Brain microvascular endothelial cell (primary cell): ENCODE data around the gene FBXL15.

Experiments used
- DNase-seq: peaks from one replicate; pipeline ENCODE4 v3.0.0-alpha.2; 2020
- H3K27ac ChIP-seq: fragments of 250-450 bp; sonication (Bioruptor Pico); 2 replicates; pipeline ENCODE4 v1.5.1; 2020; ENCODE audit warnings: mild to moderate bottlenecking, moderate library complexity
- H3K27me3 ChIP-seq: fragments of 250-450 bp; sonication (Bioruptor Pico); replicated peaks from 2 replicates; pipeline ENCODE4 v1.5.1; 2020; ENCODE audit warnings: mild to moderate bottlenecking
- H3K36me3 ChIP-seq: fragments of 250-450 bp; sonication (Bioruptor Pico); replicated peaks from 2 replicates; pipeline ENCODE4 v1.5.1; 2020; ENCODE audit warnings: mild to moderate bottlenecking
- H3K4me3 ChIP-seq: 2 replicates; pipeline ENCODE4 v1.5.1; 2011; ENCODE audit warnings: low read depth, mild to moderate bottlenecking, control low read depth, low read length, moderate library complexity
- CTCF ChIP-seq: IDR thresholded peaks from 2 replicates; pipeline ENCODE4 v1.5.1; 2011; ENCODE audit warnings: low read depth, mild to moderate bottlenecking, moderate library complexity, low read length, control low read depth, inconsistent platforms; ENCODE audit errors: missing control alignments
- in situ Hi-C: cut with HindIII; loops from 2 replicates; pipeline ENCODE4 v1.10.0; 2017; ENCODE audit warnings: low sequenced_read_pairs, low pct_ligation_motif_present

The FBXL15 gene

GRCh38 chr10:102426803-102427287 is 6.2 kb downstream of the FBXL15 start:
- DNase-seq = no peak
- no peak for TF ChIP-seq CTCF
- in situ Hi-C loops = no loop called here
- H3K27ac ChIP-seq = no peak overlapping the region
- H3K4me3 ChIP-seq = no peak overlapping the region
- no peaks in the 10 kb centered on the region for H3K27me3 ChIP-seq
- peaks cover 7% of the 10 kb centered on the region for H3K36me3 ChIP-seq

GRCh38 chr10:102429468-102429867 is 8.8 kb downstream of the FBXL15 start:
- no peaks in the 10 kb centered on the region for H3K27me3 ChIP-seq
- no peak overlapping the region for H3K27ac ChIP-seq
- DNase-seq = no peak
- no peak overlapping the region for H3K4me3 ChIP-seq
- in situ Hi-C loops = no loop called here
- no peaks in the 10 kb centered on the region for H3K36me3 ChIP-seq
- no peak for TF ChIP-seq CTCF

DNA sequence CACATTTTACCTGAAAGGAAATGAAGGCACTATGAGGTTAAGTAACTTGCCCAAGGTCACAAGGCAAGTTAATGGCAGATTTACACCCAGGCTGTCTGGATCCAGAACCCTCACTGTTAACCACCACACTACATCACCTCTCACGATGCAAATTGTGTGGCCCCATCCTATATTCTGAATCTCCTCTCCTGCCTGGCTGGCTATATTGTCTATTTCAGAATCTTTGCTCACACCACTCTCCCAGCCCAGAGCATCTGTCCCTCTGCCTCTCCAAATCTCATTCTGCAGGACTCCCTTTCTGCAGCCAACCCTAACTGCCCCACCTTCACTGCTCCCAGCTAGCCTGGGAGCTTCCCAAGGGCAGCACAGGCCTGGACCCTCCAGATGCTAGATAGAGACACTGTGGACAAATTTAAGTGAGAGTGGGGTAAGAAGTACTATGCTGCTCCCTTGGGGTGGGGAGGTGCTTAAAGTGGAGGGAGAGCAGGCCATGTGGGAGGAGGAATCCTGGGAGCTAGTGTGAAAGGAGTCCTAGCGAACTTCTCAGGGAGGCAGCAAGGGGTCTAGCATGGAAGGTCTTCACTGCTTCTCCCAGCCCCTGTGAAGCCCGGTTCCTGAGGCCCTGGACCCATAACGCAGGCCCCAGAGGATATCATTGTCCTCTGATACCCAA is 11.0 kb downstream of the FBXL15 start:
- Histone ChIP-seq H3K27ac (peak overlapping the region; percentile 52), H3K36me3 (no peaks in the 10 kb centered on the region), H3K27me3 (no peaks in the 10 kb centered on the region), H3K4me3 (peak overlapping the region; percentile 91)
- no peak for DNase-seq
- peak; percentile 11 for TF ChIP-seq CTCF
- in situ Hi-C loops = no loop called here

- H3K27ac ChIP-seq = peak within 1 kb of the TSS; percentile 52
- peak within 1 kb of the TSS; percentile 91 for H3K4me3 ChIP-seq
- no peaks in the 10 kb centered on the region for H3K36me3 ChIP-seq
- no peak for TF ChIP-seq CTCF
- no peaks in the 10 kb centered on the region for H3K27me3 ChIP-seq
- in situ Hi-C loops = no loop called here
- DNase-seq = peak; percentile 94
Observed at GRCh38 chr10:102432162-102432950, 11.7 kb downstream of the FBXL15 start, which contains the start of gene CUEDC2. CUEDC2 (minus strand) TSS chr10:102432574; CDS start chr10:102425188, 7,386 bp downstream.

GRCh38 chr10:102433619-102434046 is 13.0 kb downstream of the FBXL15 start:
- Histone ChIP-seq H3K27ac (no peak overlapping the region), H3K4me3 (no peak overlapping the region), H3K36me3 (no peaks in the 10 kb centered on the region), H3K27me3 (no peaks in the 10 kb centered on the region)
- TF ChIP-seq CTCF = no peak
- no peak for DNase-seq
- in situ Hi-C loops = no loop called here
